OCI-LY7 (cell line): Measurements from ENCODE around the gene PDCD1LG2. TPM values are rescaled to one million over a fixed set of nuclear protein-coding genes. Genes with fewer than 3 reads are reported as not detected.

Experiments
- BruUV-seq: library from RNA; stranded (reverse); fragments of 400-500 nt; replicated peaks from 2 replicates; lab custom pipeline; 2021; lab: Mats Ljungman, UMichigan
- CTCF ChIA-PET: fragments of 300-600 bp; sonication (Branson Sonifier 250); formaldehyde crosslinking; loops from one replicate; lab custom pipeline; 2022; ENCODE audit warnings: antibody characterized with exemption; ENCODE audit not compliant: unreplicated experiment; lab: Charles Lee
- POLR2A ChIA-PET: fragments of 300-600 bp; sonication (Branson Sonifier 250); formaldehyde crosslinking; loops from one replicate; lab custom pipeline; 2022; ENCODE audit warnings: antibody characterized with exemption; lab: Charles Lee
- DNase-seq: peaks from one replicate; pipeline ENCODE4 v3.0.0-alpha.2; 2015; ENCODE audit warnings: low spot score
- H2AFZ ChIP-seq: fragments of 200-600 bp; sonication (generic), shearing (Covaris generic); 2 replicates; pipeline ENCODE4 v1.6.1; 2014; ENCODE audit warnings: mild to moderate bottlenecking, antibody characterized with exemption, low read length, moderate library complexity
- H3K27ac ChIP-seq: fragments of 200-600 bp; sonication (generic); 2 replicates; pipeline ENCODE4 v1.5.1; 2014; ENCODE audit warnings: mixed run types, low read depth, mild to moderate bottlenecking, moderate library complexity, low read length, inconsistent platforms; ENCODE audit not compliant: poor library complexity, severe bottlenecking
- H3K36me3 ChIP-seq: fragments of 200-600 bp; sonication (generic); 2 replicates; pipeline ENCODE4 v1.6.1; 2014; ENCODE audit warnings: mild to moderate bottlenecking, antibody characterized with exemption, low read length, moderate library complexity, mixed read lengths; ENCODE audit not compliant: insufficient read depth
- H3K4me1 ChIP-seq: fragments of 200-600 bp; sonication (generic); 2 replicates; pipeline ENCODE4 v1.5.1; 2014; ENCODE audit warnings: mild to moderate bottlenecking, low read length; ENCODE audit not compliant: insufficient read depth, poor library complexity, severe bottlenecking
- H3K4me2 ChIP-seq: fragments of 200-600 bp; sonication (generic); 2 replicates; pipeline ENCODE4 v1.6.1; 2014; ENCODE audit warnings: mild to moderate bottlenecking, low read length
- H3K4me3 ChIP-seq: fragments of 200-600 bp; sonication (generic); 2 replicates; pipeline ENCODE4 v1.5.1; 2014; ENCODE audit warnings: mild to moderate bottlenecking, low read depth, low read length; ENCODE audit not compliant: poor library complexity, severe bottlenecking
- H3K79me2 ChIP-seq: fragments of 200-600 bp; sonication (generic); 2 replicates; pipeline ENCODE4 v1.6.1; 2016; ENCODE audit warnings: low read depth, mild to moderate bottlenecking, low read length, moderate library complexity, mixed read lengths; ENCODE audit not compliant: insufficient read depth
- H3K9me2 ChIP-seq: fragments of 200-600 bp; sonication (generic); 2 replicates; pipeline ENCODE4 v1.6.1; 2016; ENCODE audit warnings: mild to moderate bottlenecking, low read length, mixed read lengths; ENCODE audit not compliant: insufficient read depth
- H3K9me3 ChIP-seq: fragments of 200-600 bp; sonication (generic); 2 replicates; pipeline ENCODE4 v1.6.1; 2014; ENCODE audit warnings: mild to moderate bottlenecking, mixed run types, low read length, mixed read lengths
- H4K20me1 ChIP-seq: fragments of 200-600 bp; sonication (generic); 2 replicates; pipeline ENCODE4 v1.6.1; 2014; ENCODE audit warnings: mild to moderate bottlenecking, antibody characterized with exemption, low read length, moderate library complexity, mixed read lengths; ENCODE audit not compliant: insufficient read depth
- CTCF ChIP-seq: fragments of 200-600 bp; sonication (generic); conservative IDR thresholded peaks from 2 replicates; pipeline ENCODE4 v1.5.1; 2014; ENCODE audit warnings: mild to moderate bottlenecking, antibody characterized with exemption, low read length, moderate library complexity, mixed read lengths
- EZH2phosphoT487 ChIP-seq: fragments of 200-600 bp; sonication (generic); IDR thresholded peaks from 2 replicates; pipeline ENCODE4 v1.6.1; 2018; ENCODE audit warnings: low read depth, borderline replicate concordance, mild to moderate bottlenecking, mixed run types, antibody characterized with exemption, low read length, moderate library complexity, mixed read lengths
- intact Hi-C: fragments of 100-400 bp; cut with micrococcal nuclease; formaldehyde crosslinking; loops from one replicate; pipeline ENCODE4 v1.10.0; 2022; ENCODE audit not compliant: unreplicated experiment
- total RNA-seq, 2 experiments: library from RNA; depleted of rRNA in 1 of 2; stranded (reverse); fragments of >200 nt in 1 of 2; shearing (Covaris generic) in 1 of 2; gene quantifications; 2 replicates each; pipeline ENCODE4 v1.2.3, GENCODE V29; 2014 to 2022

The PDCD1LG2 gene
- total RNA-seq, 2 experiments from 2014 or later = not detected

- H3K4me1 ChIP-seq = peaks cover 20% of the 10 kb centered on the region
- ChIA-PET POLR2A (no interaction called here), CTCF (no interaction called here)
- no peak for TF ChIP-seq CTCF
- TF ChIP-seq EZH2phosphoT487 = no peak
- no peaks in the 10 kb centered on the region for H3K9me2 ChIP-seq
- no TSS peak for BruUV-seq
- no peak for DNase-seq
- H3K4me3 ChIP-seq = no peak overlapping the region
- no peak overlapping the region for H3K27ac ChIP-seq
- no peak overlapping the region for H3K4me2 ChIP-seq
- H4K20me1 ChIP-seq = no peaks in the 10 kb centered on the region
- intact Hi-C loops = no loop called here
- no peaks in the 10 kb centered on the region for H3K9me3 ChIP-seq
- no peak overlapping the region for H2AFZ ChIP-seq
- no peaks in the 10 kb centered on the region for H3K79me2 ChIP-seq
- peaks cover 18% of the 10 kb centered on the region for H3K36me3 ChIP-seq
Observed at GRCh38 chr9:5578018-5578697, 67.8 kb downstream of the PDCD1LG2 start.

GRCh38 chr9:5578698-5579085 is 68.4 kb downstream of the PDCD1LG2 start:
- Histone ChIP-seq H3K27ac (no peak overlapping the region), H3K4me2 (no peak overlapping the region), H3K4me3 (no peak overlapping the region), H3K9me3 (no peaks in the 10 kb centered on the region), H3K4me1 (peaks cover 25% of the 10 kb centered on the region), H3K9me2 (no peaks in the 10 kb centered on the region), H2AFZ (no peak overlapping the region), H3K36me3 (peaks cover 18% of the 10 kb centered on the region), H4K20me1 (no peaks in the 10 kb centered on the region), H3K79me2 (no peaks in the 10 kb centered on the region)
- intact Hi-C loops = no loop called here
- no TSS peak for BruUV-seq
- POLR2A ChIA-PET = no interaction called here
- CTCF ChIA-PET = no interaction called here
- DNase-seq = no peak
- TF ChIP-seq EZH2phosphoT487 = no peak

GRCh38 chr9:5579881-5580280 is 69.5 kb downstream of the PDCD1LG2 start:
- no peaks in the 10 kb centered on the region for H4K20me1 ChIP-seq
- ChIA-PET CTCF (no interaction called here), POLR2A (no interaction called here)
- no peaks in the 10 kb centered on the region for H3K9me3 ChIP-seq
- no peak overlapping the region for H3K4me2 ChIP-seq
- no peak overlapping the region for H2AFZ ChIP-seq
- H3K9me2 ChIP-seq = no peaks in the 10 kb centered on the region
- intact Hi-C loops = no loop called here
- no peaks in the 10 kb centered on the region for H3K79me2 ChIP-seq
- peaks cover 25% of the 10 kb centered on the region for H3K4me1 ChIP-seq
- no peak overlapping the region for H3K4me3 ChIP-seq
- H3K36me3 ChIP-seq = peaks cover 15% of the 10 kb centered on the region
- no TSS peak for BruUV-seq
- TF ChIP-seq EZH2phosphoT487 (no peak), CTCF (no peak)
- no peak for DNase-seq
- no peak overlapping the region for H3K27ac ChIP-seq
